H1 (cell line): Measurements from ENCODE around the gene HOMER2. TPM values are rescaled to one million over a fixed set of nuclear protein-coding genes. Genes with fewer than 3 reads are reported as not detected.

Experiments used
- CTCF ChIA-PET: fragments of 300-600 bp; sonication (Branson Sonifier 250); formaldehyde crosslinking; loops from one replicate; lab custom pipeline; 2021; ENCODE audit not compliant: partially characterized antibody; lab: Charles Lee
- POLR2A ChIA-PET: fragments of 300-600 bp; sonication (Branson Sonifier 250); formaldehyde crosslinking; loops from one replicate; lab custom pipeline; 2021; ENCODE audit warnings: inconsistent platforms; ENCODE audit not compliant: partially characterized antibody; lab: Charles Lee
- DNase-seq, 2 experiments: peaks; one replicate each; pipeline versions ENCODE4 v3.0.0 to v3.0.0-alpha.2; 2010 to 2022; ENCODE audit warnings: low spot score in 2 of 2, low read depth in 1 of 2, mixed read lengths in 1 of 2
- FAIRE-seq: peaks from 2 replicates; lab custom pipeline; 2011; peaks lifted over from hg19 to GRCh38; lab: Jason Lieb, UNC
- H2AFZ ChIP-seq: 2 replicates; pipeline ENCODE4 v1.8.1; 2012; ENCODE audit warnings: low read length, inconsistent platforms
- H2AK5ac ChIP-seq: 2 replicates; pipeline ENCODE4 v1.6.1; 2013; ENCODE audit warnings: low read depth, low read length
- H2BK120ac ChIP-seq: replicated peaks from 2 replicates; pipeline ENCODE3; 2013; ENCODE audit warnings: low read depth, low read length, inconsistent platforms
- H2BK12ac ChIP-seq: 2 replicates; pipeline ENCODE4 v1.6.1; 2013; ENCODE audit warnings: low read depth, low read length
- H2BK15ac ChIP-seq: 2 replicates; pipeline ENCODE4 v1.6.1; 2013; ENCODE audit warnings: low read length
- H2BK20ac ChIP-seq: 2 replicates; pipeline ENCODE4 v1.6.1; 2013; ENCODE audit warnings: low read length
- H2BK5ac ChIP-seq: 2 replicates; pipeline ENCODE4 v1.6.1; 2013; ENCODE audit warnings: low read depth, low read length
- H3K14ac ChIP-seq: 2 replicates; pipeline ENCODE4 v1.6.1; 2013; ENCODE audit warnings: inconsistent platforms; ENCODE audit not compliant: insufficient read length
- H3K18ac ChIP-seq: 2 replicates; pipeline ENCODE4 v1.6.1; 2013; ENCODE audit warnings: low read length; ENCODE audit errors: extremely low read depth
- H3K23ac ChIP-seq: 2 replicates; pipeline ENCODE4 v1.6.1; 2013; ENCODE audit warnings: inconsistent platforms; ENCODE audit not compliant: insufficient read length
- H3K23me2 ChIP-seq: 2 replicates; pipeline ENCODE4 v1.6.1; 2013; ENCODE audit warnings: low read depth, low read length
- H3K27ac ChIP-seq: 2 replicates; pipeline ENCODE4 v1.6.1; 2011; ENCODE audit warnings: low read depth, low read length, inconsistent platforms
- H3K27me3 ChIP-seq, 4 experiments: replicated peaks in 1 of 4; 1 replicate in 1 of 4; 2 replicates in 3 of 4; pipeline versions ENCODE4 v1.6.1 to v1.8.1; 2011 to 2013; ENCODE audit warnings: low read length in 3 of 4, mild to moderate bottlenecking in 3 of 4, inconsistent platforms in 2 of 4, mixed read lengths in 2 of 4, moderate library complexity in 1 of 4; ENCODE audit not compliant: control insufficient read depth in 3 of 4, insufficient read depth in 3 of 4; ENCODE audit errors: extremely low read depth in 1 of 4
- H3K36me3 ChIP-seq, 4 experiments: 2 replicates each; pipeline versions ENCODE4 v1.6.1 to v1.8.1; 2011 to 2013; ENCODE audit warnings: mild to moderate bottlenecking in 4 of 4, low read length in 3 of 4, moderate library complexity in 2 of 4, control low read depth in 1 of 4, inconsistent platforms in 1 of 4; ENCODE audit not compliant: insufficient read depth in 4 of 4, control insufficient read depth in 2 of 4
- H3K4ac ChIP-seq: replicated peaks from 2 replicates; pipeline ENCODE3; 2013; ENCODE audit warnings: low read length, low read depth, mixed read lengths, inconsistent platforms; ENCODE audit not compliant: insufficient read length
- H3K4me1 ChIP-seq, 4 experiments: replicated peaks in 1 of 4; 1 replicate in 1 of 4; 2 replicates in 3 of 4; pipeline versions ENCODE4 v1.6.1 to v1.8.1; 2011 to 2013; ENCODE audit warnings: low read length in 3 of 4, inconsistent platforms in 2 of 4, mixed read lengths in 1 of 4; ENCODE audit not compliant: insufficient read depth in 4 of 4, control insufficient read depth in 3 of 4
- H3K4me2 ChIP-seq, 2 experiments: 2 replicates each; pipeline versions ENCODE4 v1.6.1 to v1.8.1; 2011 to 2013; ENCODE audit warnings: low read depth in 2 of 2, low read length in 2 of 2, control low read depth in 1 of 2, inconsistent platforms in 1 of 2, mild to moderate bottlenecking in 1 of 2; ENCODE audit not compliant: insufficient read depth in 1 of 2
- H3K4me3 ChIP-seq, 4 experiments: fragments of 200-600, 300-600 bp in 1 of 4; sonication (generic), shearing (Covaris generic), sonication (Bioruptor Twin) in 1 of 4; 2 replicates each; pipeline versions ENCODE4 v1.5.1 to v1.8.1; 2011 to 2016; ENCODE audit warnings: low read length in 4 of 4, low read depth in 3 of 4, control low read depth in 2 of 4, inconsistent platforms in 2 of 4, mild to moderate bottlenecking in 2 of 4, mixed read lengths in 1 of 4, moderate library complexity in 1 of 4; ENCODE audit not compliant: insufficient read depth in 2 of 4; ENCODE audit errors: extremely low read depth in 1 of 4
- H3K56ac ChIP-seq: replicated peaks from 2 replicates; pipeline ENCODE3; 2013; ENCODE audit warnings: low read depth, mild to moderate bottlenecking, mixed read lengths, low read length, inconsistent platforms; ENCODE audit not compliant: insufficient read length
- H3K79me1 ChIP-seq: 2 replicates; pipeline ENCODE4 v1.6.1; 2013; ENCODE audit warnings: low read depth, low read length, control low read depth
- H3K79me2 ChIP-seq, 2 experiments: 2 replicates each; pipeline versions ENCODE4 v1.6.1 to v1.8.1; 2012 to 2013; ENCODE audit warnings: low read length in 2 of 2, mild to moderate bottlenecking in 2 of 2, inconsistent platforms in 1 of 2; ENCODE audit not compliant: insufficient read depth in 2 of 2, control insufficient read depth in 1 of 2
- H3K9ac ChIP-seq, 4 experiments: replicated peaks in 1 of 4; 1 replicate in 1 of 4; 2 replicates in 3 of 4; pipeline versions ENCODE4 v1.6.1 to v1.8.1; 2011 to 2013; ENCODE audit warnings: low read depth in 3 of 4, low read length in 3 of 4, control low read depth in 2 of 4, mild to moderate bottlenecking in 2 of 4, moderate library complexity in 2 of 4, inconsistent platforms in 1 of 4; ENCODE audit errors: extremely low read depth in 1 of 4
- H3K9me3 ChIP-seq, 2 experiments: 2 replicates each; pipeline versions ENCODE4 v1.6.1 to v1.8.1; 2012 to 2013; ENCODE audit warnings: mild to moderate bottlenecking in 2 of 2, moderate library complexity in 2 of 2, control low read depth in 1 of 2, inconsistent platforms in 1 of 2, low read depth in 1 of 2, low read length in 1 of 2, mixed read lengths in 1 of 2; ENCODE audit not compliant: insufficient read depth in 2 of 2
- H4K20me1 ChIP-seq, 2 experiments: replicated peaks in 1 of 2; 2 replicates each; pipeline versions ENCODE3 to v1.8.1; 2011 to 2013; ENCODE audit warnings: inconsistent platforms in 2 of 2, low read length in 2 of 2, mild to moderate bottlenecking in 1 of 2; ENCODE audit not compliant: insufficient read depth in 2 of 2, control insufficient read depth in 1 of 2
- H4K5ac ChIP-seq: 2 replicates; pipeline ENCODE4 v1.6.1; 2013; ENCODE audit warnings: low read length, low read depth, mixed read lengths, inconsistent platforms; ENCODE audit not compliant: insufficient read length
- H4K8ac ChIP-seq: 2 replicates; pipeline ENCODE4 v1.8.0; 2013; ENCODE audit warnings: mild to moderate bottlenecking, moderate library complexity, low read length, inconsistent platforms; ENCODE audit not compliant: insufficient read depth; ENCODE audit errors: extremely low read depth
- H4K91ac ChIP-seq: replicated peaks from 2 replicates; pipeline ENCODE3; 2013; ENCODE audit warnings: low read length, mixed read lengths, inconsistent platforms; ENCODE audit not compliant: insufficient read length
- RAD21 ChIP-seq, 2 experiments: IDR thresholded peaks in 1 of 2; conservative IDR thresholded peaks in 1 of 2; 2 replicates each; pipeline ENCODE4 v1.6.1; 2011; ENCODE audit warnings: low read depth in 2 of 2, low read length in 2 of 2, improper control_type of control experiment in 1 of 2, inconsistent platforms in 1 of 2, mild to moderate bottlenecking in 1 of 2, moderate library complexity in 1 of 2
- SAP30 ChIP-seq: fragments of 300-600 bp; sonication (generic); IDR thresholded peaks from 2 replicates; pipeline ENCODE4 v1.7.1; 2012; ENCODE audit warnings: low read length, moderate library complexity, mild to moderate bottlenecking, inconsistent platforms; ENCODE audit not compliant: insufficient read depth, insufficient replicate concordance
- WGBS, 2 experiments: shearing (Covaris generic) in 1 of 2; methylation state at CpG; one replicate each; pipeline versions ENCODE4 v1.1.6 to v1.1.7; 2013 to 2015; ENCODE audit warnings: low lambda C conversion rate in 2 of 2, mixed read lengths in 2 of 2, inconsistent platforms in 1 of 2, low coverage in 1 of 2, missing lambda C conversion rate in 1 of 2; ENCODE audit not compliant: insufficient replicate concordance in 2 of 2, insufficient coverage in 1 of 2, insufficient read length in 1 of 2; ENCODE audit errors: extremely low coverage in 1 of 2, missing lambda C conversion rate in 1 of 2; 5-methylcytosine and 5-hydroxymethylcytosine counted together
- polyA plus RNA-seq, 7 experiments: library from polyadenylated mRNA; depleted of rRNA in 3 of 7; stranded (reverse) in 5 of 7; unstranded in 2 of 7; fragments of >200 nt in 5 of 7; fragments of 200-250 nt in 2 of 7; gene quantifications; 1 replicate in 5 of 7; 2 replicates in 1 of 7; 4 replicates in 1 of 7; pipeline versions ENCODE4 v1.2.1 to v1.2.3, GENCODE V29; 2011 to 2013; ENCODE audit warnings: missing spikeins in 2 of 7, mixed read lengths in 2 of 7
- total RNA-seq: library from RNA; stranded (reverse); fragmentation: NEBNext Ultra II Directional; extraction: Animal tissue kit (Norgen Biotek cat#: 25700); gene quantifications from 2 replicates; pipeline ENCODE4 v1.2.1, GENCODE V29; 2021

The HOMER2 gene
- total and polyA plus RNA-seq, 2 of the 8 experiments (the other 6 are each of a cell fraction or from before 2014, with no cell fraction given): 12.5 to 27.6 TPM

DNA sequence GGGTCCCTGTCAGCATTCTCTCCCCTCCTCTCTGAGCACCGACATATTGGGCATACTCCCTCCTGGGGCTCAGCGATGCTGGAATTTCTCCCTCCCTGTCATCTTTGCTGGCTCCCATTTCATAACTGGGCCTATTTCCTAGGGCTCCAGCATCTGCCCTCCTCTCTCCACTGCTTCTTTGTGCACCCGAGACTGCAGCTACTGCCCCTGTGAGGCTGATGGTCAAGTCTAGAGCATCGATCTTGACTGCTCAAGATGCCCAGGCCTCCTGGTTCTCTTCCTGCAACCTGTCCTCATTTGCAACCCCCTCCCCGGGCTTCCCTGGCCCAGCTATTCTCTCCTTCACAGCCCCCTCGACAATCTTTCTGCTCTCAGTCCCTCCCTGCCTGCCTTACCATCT, 89.6 kb downstream of the HOMER2 start:
- H3K9me3 ChIP-seq: no peaks in the 10 kb centered on the region
- CTCF ChIA-PET: interaction anchor here (1.6 kb wide), 1 partner anchor 13 kb away, joined by 3 read pairs; no protein-coding TSS in a partner anchor
- peaks cover 0 to 1% of the 10 kb centered on the region in 2 experiments for H4K20me1 ChIP-seq

More for the DNA sequence above, 89.6 kb downstream of the HOMER2 start:
- no peak for DNase-seq
- Histone ChIP-seq H3K9ac (no peak overlapping the region), H3K27me3 (no peaks in the 10 kb centered on the region), H3K4me2 (no peak overlapping the region), H3K56ac (no peak overlapping the region), H4K8ac (no peak overlapping the region), H2BK20ac (no peak overlapping the region), H3K23ac (no peak overlapping the region), H2BK5ac (no peak overlapping the region), H3K27ac (no peak overlapping the region), H2BK12ac (no peak overlapping the region), H3K23me2 (no peaks in the 10 kb centered on the region), H3K79me1 (no peaks in the 10 kb centered on the region), H2AFZ (no peak overlapping the region), H3K36me3 (no peaks in the 10 kb centered on the region), H3K4me1 (no peaks in the 10 kb centered on the region), H3K14ac (no peak overlapping the region), H4K5ac (no peak overlapping the region), H2AK5ac (no peak overlapping the region), H3K4me3 (no peak overlapping the region), H2BK120ac (no peak overlapping the region), H4K91ac (no peak overlapping the region), H3K79me2 (no peaks in the 10 kb centered on the region), H3K18ac (no peak overlapping the region), H3K4ac (no peak overlapping the region), H2BK15ac (no peak overlapping the region)
- POLR2A ChIA-PET: no interaction called here
- TF ChIP-seq SAP30 (no peak), RAD21 (IDR thresholded peaks at IDR 0.05 in 1 of 2, conservative IDR thresholded peaks at IDR 0.05 in 1 of 2; ENCODE audit: low read depth in 2 of 2, low read length in 2 of 2) (no peak)
- 85% methylated on average over 6 of the region's 6 CpGs; no CpG with 5 or more reads in 1 of the 2 experiments for WGBS, 2 experiments
- FAIRE-seq: no peak
